ENCODE measurements around the gene KSR1.

- TF ChIP-seq EP300 (IDR thresholded peaks at IDR 0.05) = no peak
- TF ChIP-seq CTCF (IDR thresholded peaks at IDR 0.05) = no peak
These were observed 119.6 kb downstream of the KSR1 start for GRCh38 chr17:27575912-27576252.
